GM21576 (cell line): Measurements from ENCODE around the gene SHKBP1.
"Not testable (repeated sequence)": the region's sequence is repeated elsewhere in the genome, so short reads cannot be mapped to it uniquely, and the experiment has no call there.

ENCODE experiments used
- ATAC-seq: cut with Tn5 transposase; IDR thresholded peaks from one replicate; pipeline ENCODE4 v1.9.1; 2021; ENCODE audit warnings: mild to moderate bottlenecking, moderate library complexity; ENCODE audit not compliant: unreplicated experiment

SHKBP1 gene

GRCh38 chr19:40576585-40577451 lies at the start of gene SHKBP1:
SHKBP1 (plus strand) TSS chr19:40576873; CDS start chr19:40576900, 27 bp downstream.
- peak; percentile 93 for ATAC-seq

GRCh38 chr19:40528078-40528477 lies 48.6 kb upstream of the SHKBP1 start:
- no peak for ATAC-seq

- no peak for ATAC-seq
Observed at GRCh38 chr19:40528533-40529092, 48.1 kb upstream of the SHKBP1 start.

GRCh38 chr19:40529093-40529954 lies 47.3 kb upstream of the SHKBP1 start:
- ATAC-seq: peak; percentile 40

- no peak for ATAC-seq
Observed at GRCh38 chr19:40530091-40530901, 46.4 kb upstream of the SHKBP1 start.

- ATAC-seq: no peak
Observed at GRCh38 chr19:40533508-40533907, 43.2 kb upstream of the SHKBP1 start.

- no peak for ATAC-seq
Observed at GRCh38 chr19:40534148-40534547, 42.5 kb upstream of the SHKBP1 start.

GRCh38 chr19:40539070-40539469 lies 37.6 kb upstream of the SHKBP1 start:
- no peak for ATAC-seq

GRCh38 chr19:40542202-40542859 lies 34.3 kb upstream of the SHKBP1 start:
- no peak for ATAC-seq

- ATAC-seq: no peak
Observed at GRCh38 chr19:40543029-40543597, 33.6 kb upstream of the SHKBP1 start.

- not testable (repeated sequence) for ATAC-seq
Observed at GRCh38 chr19:40546153-40546841, 30.4 kb upstream of the SHKBP1 start.

- ATAC-seq: not testable (repeated sequence)
Observed at GRCh38 chr19:40547190-40547589, 29.5 kb upstream of the SHKBP1 start.

- ATAC-seq: no peak
Observed at GRCh38 chr19:40547836-40548235, 28.8 kb upstream of the SHKBP1 start.

GRCh38 chr19:40549007-40549708 lies 27.5 kb upstream of the SHKBP1 start:
- ATAC-seq: no peak

- ATAC-seq: no peak
Observed at GRCh38 chr19:40550951-40551350, 25.7 kb upstream of the SHKBP1 start.

GRCh38 chr19:40552848-40553247 lies 23.8 kb upstream of the SHKBP1 start:
- no peak for ATAC-seq

GRCh38 chr19:40553885-40554857 lies 22.5 kb upstream of the SHKBP1 start:
- ATAC-seq: no peak
